ENCODE data around the gene LRMDA. TPM values are rescaled to one million over a fixed set of nuclear protein-coding genes. Genes with fewer than 3 reads are reported as not detected.

LRMDA gene
- polyA plus RNA-seq, 3 donors, result 7.2 to 20.6 (median 14.4) TPM

GRCh38 chr10:75651417-75651816, 220.0 kb downstream of the LRMDA start:
- no peak overlapping the region for H3K27ac ChIP-seq (ENCODE audit: low read depth, low read length)
- 65 to 79% (median 74%) methylated on average over 2 of the region's 2 CpGs for WGBS, 3 donors

- 62 to 84% (median 65%) methylated on average over 5 of the region's 5 CpGs for WGBS, 3 donors
These were observed 220.8 kb downstream of the LRMDA start for GRCh38 chr10:75652146-75652740.

GRCh38 chr10:75653761-75654160, 222.3 kb downstream of the LRMDA start:
- H3K27ac ChIP-seq (ENCODE audit: low read depth, low read length), result no peak overlapping the region
- WGBS, 3 donors, result 85 to 90% (median 88%) methylated on average over 8 of the region's 8 CpGs

More at GRCh38 chr10:75652146-75652740, 220.8 kb downstream of the LRMDA start:
- no peak overlapping the region for H3K27ac ChIP-seq (ENCODE audit: low read depth, low read length)

GRCh38 chr10:75654171-75654771, 222.8 kb downstream of the LRMDA start:
- WGBS, 3 donors, result 56 to 90% (median 78%) methylated on average over 1 of the region's 1 CpG
- H3K27ac ChIP-seq (ENCODE audit: low read depth, low read length), result no peak overlapping the region

- WGBS, 3 donors, result 52 to 71% (median 57%) methylated on average over 6 of the region's 6 CpGs
- H3K27ac ChIP-seq (ENCODE audit: low read depth, low read length), result no peak overlapping the region
These were observed 223.3 kb downstream of the LRMDA start for GRCh38 chr10:75654772-75655171.

GRCh38 chr10:75655791-75656451, 224.5 kb downstream of the LRMDA start:
- no peak overlapping the region for H3K27ac ChIP-seq (ENCODE audit: low read depth, low read length)
- whole genome bisulfite sequencing, 3 donors, result 37 to 55% (median 38%) methylated on average over 3 of the region's 3 CpGs

GRCh38 chr10:75657351-75657750, 225.9 kb downstream of the LRMDA start:
- H3K27ac ChIP-seq (ENCODE audit: low read depth, low read length), result no peak overlapping the region
- 98 to 100% (median 98%) methylated on average over 2 of the region's 2 CpGs for WGBS, 3 donors

- WGBS, 3 donors, result 60 to 90% (median 69%) methylated on average over 4 of the region's 4 CpGs
- H3K27ac ChIP-seq (ENCODE audit: low read depth, low read length), result no peak overlapping the region
These were observed 226.6 kb downstream of the LRMDA start for GRCh38 chr10:75658036-75658435.

- no peak overlapping the region for H3K27ac ChIP-seq (ENCODE audit: low read depth, low read length)
These were observed 227.1 kb downstream of the LRMDA start for GRCh38 chr10:75658496-75658895.

GRCh38 chr10:75658915-75659314, 227.5 kb downstream of the LRMDA start:
- WGBS, 3 donors, result 69 to 94% (median 91%) methylated on average over 6 of the region's 6 CpGs

More at GRCh38 chr10:75658496-75658895, 227.1 kb downstream of the LRMDA start:
- 92 to 100% (median 97%) methylated on average over 1 of the region's 1 CpG for WGBS, 3 donors

GRCh38 chr10:75660823-75661222, 229.4 kb downstream of the LRMDA start:
- H3K27ac ChIP-seq (ENCODE audit: low read depth, low read length), result no peak overlapping the region

More at GRCh38 chr10:75658915-75659314, 227.5 kb downstream of the LRMDA start:
- no peak overlapping the region for H3K27ac ChIP-seq (ENCODE audit: low read depth, low read length)

GRCh38 chr10:75662715-75663114, 231.3 kb downstream of the LRMDA start:
- H3K27ac ChIP-seq (ENCODE audit: low read depth, low read length), result no peak overlapping the region
- 46 to 60% (median 51%) methylated on average over 3 of the region's 3 CpGs for WGBS, 3 donors

More at GRCh38 chr10:75660823-75661222, 229.4 kb downstream of the LRMDA start:
- WGBS, 3 donors, result 38 to 61% (median 46%) methylated on average over 7 of the region's 7 CpGs

- 34 to 63% (median 54%) methylated on average over 3 of the region's 3 CpGs for WGBS, 3 donors
- no peak overlapping the region for H3K27ac ChIP-seq (ENCODE audit: low read depth, low read length)
These were observed 232.7 kb downstream of the LRMDA start for GRCh38 chr10:75663947-75664664.

- H3K27ac ChIP-seq (ENCODE audit: low read depth, low read length), result no peak overlapping the region
These were observed 233.5 kb downstream of the LRMDA start for GRCh38 chr10:75664968-75665367.

GRCh38 chr10:75665707-75666106, 234.3 kb downstream of the LRMDA start:
- H3K27ac ChIP-seq (ENCODE audit: low read depth, low read length), result no peak overlapping the region

More at GRCh38 chr10:75664968-75665367, 233.5 kb downstream of the LRMDA start:
- WGBS, 3 donors, result 80 to 84% (median 81%) methylated on average over 3 of the region's 3 CpGs

- 54 to 95% (median 63%) methylated on average over 3 of the region's 4 CpGs for WGBS, 3 donors
- H3K27ac ChIP-seq (ENCODE audit: low read depth, low read length), result no peak overlapping the region
These were observed 240.8 kb downstream of the LRMDA start for GRCh38 chr10:75672111-75672671.

- H3K27ac ChIP-seq (ENCODE audit: low read depth, low read length), result no peak overlapping the region
- WGBS, 3 donors, result 49 to 91% (median 51%) methylated on average over 4 of the region's 4 CpGs
These were observed 241.4 kb downstream of the LRMDA start for GRCh38 chr10:75672842-75673241.

- no peak overlapping the region for H3K27ac ChIP-seq (ENCODE audit: low read depth, low read length)
- 57 to 90% (median 63%) methylated on average over 3 of the region's 3 CpGs for WGBS, 3 donors
These were observed 246.1 kb downstream of the LRMDA start for GRCh38 chr10:75677541-75677940.

GRCh38 chr10:75678527-75678926, 247.1 kb downstream of the LRMDA start:
- 92 to 95% (median 93%) methylated on average over 4 of the region's 4 CpGs for WGBS, 3 donors
- H3K27ac ChIP-seq (ENCODE audit: low read depth, low read length), result no peak overlapping the region
